GM19193 (cell line): ENCODE results near the gene EXOG.

Source experiments
- POLR2A ChIP-seq: IDR thresholded peaks from 4 replicates; pipeline ENCODE4 v1.6.1; 2011; ENCODE audit not compliant: insufficient read depth, insufficient read length; ENCODE audit errors: extremely low read depth

The EXOG gene

GRCh38 chr3:38567498-38567897 is 71.4 kb downstream of the EXOG start:
- TF ChIP-seq POLR2A = no peak

- no peak for TF ChIP-seq POLR2A
Measured at GRCh38 chr3:38573111-38573510, 77.0 kb downstream of the EXOG start.

GRCh38 chr3:38573556-38573955 is 77.4 kb downstream of the EXOG start:
- TF ChIP-seq POLR2A = no peak

- TF ChIP-seq POLR2A = no peak
Measured at GRCh38 chr3:38574411-38575278, 78.5 kb downstream of the EXOG start.

DNA sequence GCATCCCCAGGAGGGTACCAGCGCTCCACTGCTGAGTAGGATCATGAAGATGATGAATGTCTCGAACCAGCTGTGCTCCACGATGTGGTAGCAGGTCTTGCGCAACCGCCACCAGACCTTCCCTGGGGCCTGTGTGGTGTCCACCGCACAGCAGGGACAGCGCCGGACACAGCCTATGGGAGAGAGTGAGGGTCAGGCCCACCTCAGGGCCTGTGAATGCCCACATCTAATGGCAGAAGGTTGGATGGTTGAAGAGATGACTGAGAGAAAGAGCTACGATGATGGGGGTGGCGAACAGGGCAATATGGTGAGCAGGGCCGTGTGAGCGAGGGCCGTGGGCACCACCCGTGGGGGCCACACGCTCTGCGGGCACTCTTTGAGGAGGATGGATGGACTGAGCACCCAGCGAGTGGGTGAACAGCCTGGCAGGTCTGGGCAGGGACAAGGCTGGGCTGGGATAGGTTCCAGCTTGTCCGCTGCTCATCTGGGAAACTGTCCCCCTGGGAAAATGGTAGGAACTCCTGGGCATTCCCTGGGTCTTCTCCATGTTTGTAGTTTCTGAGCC is 79.2 kb downstream of the EXOG start:
- no peak for TF ChIP-seq POLR2A
